Measurements from ENCODE around the gene LRIG3. TPM values are rescaled to one million over a fixed set of nuclear protein-coding genes. Genes with fewer than 3 reads are reported as not detected.

The LRIG3 gene, protein sequence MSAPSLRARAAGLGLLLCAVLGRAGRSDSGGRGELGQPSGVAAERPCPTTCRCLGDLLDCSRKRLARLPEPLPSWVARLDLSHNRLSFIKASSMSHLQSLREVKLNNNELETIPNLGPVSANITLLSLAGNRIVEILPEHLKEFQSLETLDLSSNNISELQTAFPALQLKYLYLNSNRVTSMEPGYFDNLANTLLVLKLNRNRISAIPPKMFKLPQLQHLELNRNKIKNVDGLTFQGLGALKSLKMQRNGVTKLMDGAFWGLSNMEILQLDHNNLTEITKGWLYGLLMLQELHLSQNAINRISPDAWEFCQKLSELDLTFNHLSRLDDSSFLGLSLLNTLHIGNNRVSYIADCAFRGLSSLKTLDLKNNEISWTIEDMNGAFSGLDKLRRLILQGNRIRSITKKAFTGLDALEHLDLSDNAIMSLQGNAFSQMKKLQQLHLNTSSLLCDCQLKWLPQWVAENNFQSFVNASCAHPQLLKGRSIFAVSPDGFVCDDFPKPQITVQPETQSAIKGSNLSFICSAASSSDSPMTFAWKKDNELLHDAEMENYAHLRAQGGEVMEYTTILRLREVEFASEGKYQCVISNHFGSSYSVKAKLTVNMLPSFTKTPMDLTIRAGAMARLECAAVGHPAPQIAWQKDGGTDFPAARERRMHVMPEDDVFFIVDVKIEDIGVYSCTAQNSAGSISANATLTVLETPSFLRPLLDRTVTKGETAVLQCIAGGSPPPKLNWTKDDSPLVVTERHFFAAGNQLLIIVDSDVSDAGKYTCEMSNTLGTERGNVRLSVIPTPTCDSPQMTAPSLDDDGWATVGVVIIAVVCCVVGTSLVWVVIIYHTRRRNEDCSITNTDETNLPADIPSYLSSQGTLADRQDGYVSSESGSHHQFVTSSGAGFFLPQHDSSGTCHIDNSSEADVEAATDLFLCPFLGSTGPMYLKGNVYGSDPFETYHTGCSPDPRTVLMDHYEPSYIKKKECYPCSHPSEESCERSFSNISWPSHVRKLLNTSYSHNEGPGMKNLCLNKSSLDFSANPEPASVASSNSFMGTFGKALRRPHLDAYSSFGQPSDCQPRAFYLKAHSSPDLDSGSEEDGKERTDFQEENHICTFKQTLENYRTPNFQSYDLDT
- total RNA-seq, result 65.7 and 118 TPM in 2 replicates
- 26.2 and 37.1 TPM in 2 replicates for polyA plus RNA-seq
- polyA plus RNA-seq (2012), result 14.0 and 18.7 TPM in 2 replicates
- 25.5 and 36.1 TPM in 2 replicates for polyA minus RNA-seq (ENCODE audit: low replicate concordance)

DNA sequence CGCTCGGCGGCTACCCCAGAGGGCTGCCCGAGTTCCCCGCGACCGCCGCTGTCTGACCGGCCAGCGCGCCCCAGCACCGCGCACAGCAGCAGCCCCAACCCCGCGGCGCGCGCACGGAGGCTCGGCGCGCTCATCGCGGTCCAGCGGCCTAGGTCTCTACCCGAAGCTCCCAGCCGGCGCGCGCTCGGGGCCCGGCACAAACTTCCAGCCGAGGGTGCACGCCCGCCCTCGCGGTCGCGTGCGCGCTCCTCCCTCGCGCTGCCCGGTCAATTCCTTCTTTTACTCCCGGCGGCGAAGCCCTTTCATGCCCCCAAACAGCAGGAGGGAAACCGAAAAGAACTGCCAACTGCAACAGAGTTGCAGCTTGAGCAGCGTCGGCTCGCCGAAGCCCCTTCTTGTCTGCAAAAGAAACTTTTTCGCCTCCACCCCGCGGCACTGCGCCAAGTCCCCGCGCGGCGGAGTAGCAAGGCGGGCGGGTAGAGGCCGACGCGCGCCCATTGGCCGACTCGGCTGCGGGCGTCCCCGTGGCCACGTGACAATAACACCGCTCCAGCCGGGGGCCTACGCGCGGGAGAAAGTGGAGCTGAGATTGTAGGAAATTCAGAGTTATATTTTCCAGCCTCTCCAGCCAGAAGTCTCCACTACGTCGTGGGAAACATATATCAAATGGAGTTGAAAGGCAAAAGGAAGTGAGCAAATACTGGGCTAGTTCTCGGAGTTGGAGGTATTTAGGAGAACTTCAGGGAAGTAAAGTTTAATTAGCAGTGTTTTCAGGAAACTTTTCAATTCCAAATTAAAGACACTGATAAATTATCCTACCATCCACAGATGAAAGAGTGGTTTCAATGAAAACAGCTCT lies at the start of gene LRIG3:
LRIG3 (minus strand) TSS at position 403 of the 859 bp plus-strand sequence; CDS start at position 134, 269 bp downstream.
- no peaks in the 10 kb centered on the region for H3K9me3 ChIP-seq (ENCODE audit: control insufficient read depth, insufficient read depth, low read depth, low read length)
- TF ChIP-seq, protein P1, sequence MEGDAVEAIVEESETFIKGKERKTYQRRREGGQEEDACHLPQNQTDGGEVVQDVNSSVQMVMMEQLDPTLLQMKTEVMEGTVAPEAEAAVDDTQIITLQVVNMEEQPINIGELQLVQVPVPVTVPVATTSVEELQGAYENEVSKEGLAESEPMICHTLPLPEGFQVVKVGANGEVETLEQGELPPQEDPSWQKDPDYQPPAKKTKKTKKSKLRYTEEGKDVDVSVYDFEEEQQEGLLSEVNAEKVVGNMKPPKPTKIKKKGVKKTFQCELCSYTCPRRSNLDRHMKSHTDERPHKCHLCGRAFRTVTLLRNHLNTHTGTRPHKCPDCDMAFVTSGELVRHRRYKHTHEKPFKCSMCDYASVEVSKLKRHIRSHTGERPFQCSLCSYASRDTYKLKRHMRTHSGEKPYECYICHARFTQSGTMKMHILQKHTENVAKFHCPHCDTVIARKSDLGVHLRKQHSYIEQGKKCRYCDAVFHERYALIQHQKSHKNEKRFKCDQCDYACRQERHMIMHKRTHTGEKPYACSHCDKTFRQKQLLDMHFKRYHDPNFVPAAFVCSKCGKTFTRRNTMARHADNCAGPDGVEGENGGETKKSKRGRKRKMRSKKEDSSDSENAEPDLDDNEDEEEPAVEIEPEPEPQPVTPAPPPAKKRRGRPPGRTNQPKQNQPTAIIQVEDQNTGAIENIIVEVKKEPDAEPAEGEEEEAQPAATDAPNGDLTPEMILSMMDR (conservative IDR thresholded peaks at IDR 0.05 in 1 of 2, IDR thresholded peaks at IDR 0.05 in 1 of 2; ENCODE audit: low read depth in 1 of 2, low read length in 2 of 2), result no peak
- no peak for TF ChIP-seq EZH2 (IDR thresholded peaks at IDR 0.05; ENCODE audit: low read length, missing control alignments)
- H4K20me1 ChIP-seq (ENCODE audit: control insufficient read depth, extremely low read depth, insufficient read depth, low read length), result no peaks in the 10 kb centered on the region
- peaks cover 45% of the 10 kb centered on the region for H3K79me2 ChIP-seq (ENCODE audit: control insufficient read depth, insufficient read depth, low read length)
- H3K9ac ChIP-seq (ENCODE audit: insufficient read depth, low read length), result peak within 1 kb of the TSS; percentile 57
- no peaks in the 10 kb centered on the region for H3K27me3 ChIP-seq (ENCODE audit: control insufficient read depth, insufficient read depth, low read length)
- no peaks in the 10 kb centered on the region for H3K4me1 ChIP-seq (ENCODE audit: control insufficient read depth, extremely low read depth, insufficient read depth, low read length)
- peak; percentile 93 for DNase-seq (ENCODE audit: low read depth in 2 of 2)
- peak within 1 kb of the TSS; percentile 75 to 99 (median 90) for H3K4me3 ChIP-seq (replicated peaks in 1 of 4; ENCODE audit: control extremely low read depth in 1 of 4, insufficient read depth in 1 of 4, low read depth in 3 of 4, low read length in 4 of 4)
- peak within 1 kb of the TSS; percentile 48 for H3K27ac ChIP-seq (ENCODE audit: insufficient read depth, low read length)
- peak within 1 kb of the TSS; percentile 73 for H2AFZ ChIP-seq (ENCODE audit: low read length)
- H3K4me2 ChIP-seq (ENCODE audit: extremely low read depth, insufficient read depth, low read length), result peak within 1 kb of the TSS; percentile 76
- no peaks in the 10 kb centered on the region for H3K36me3 ChIP-seq (ENCODE audit: control insufficient read depth, insufficient read depth, low read length)

DNA sequence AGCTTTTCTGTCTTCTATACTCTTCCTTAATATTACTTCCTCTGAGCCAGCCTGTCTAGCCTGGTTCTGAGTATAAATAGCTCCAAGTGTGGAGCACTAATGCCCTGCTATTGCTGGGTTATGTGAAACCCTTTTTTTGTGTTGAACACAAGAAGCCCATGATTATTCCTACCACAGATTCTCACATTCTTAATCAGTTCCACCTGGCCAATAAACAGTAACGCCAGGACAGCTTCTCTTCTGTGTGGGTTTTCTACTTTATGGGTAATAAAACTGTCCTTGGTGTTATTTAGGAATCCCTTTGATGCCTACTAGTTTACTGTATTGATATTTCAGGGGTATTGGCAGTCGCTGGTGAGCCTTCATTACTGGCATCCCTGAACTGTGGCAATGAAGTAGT lies 48.9 kb upstream of the LRIG3 start:
- no peak overlapping the region for H3K4me2 ChIP-seq (ENCODE audit: extremely low read depth, insufficient read depth, low read length)
- H3K4me1 ChIP-seq (ENCODE audit: control insufficient read depth, extremely low read depth, insufficient read depth, low read length), result no peaks in the 10 kb centered on the region
- H3K79me2 ChIP-seq (ENCODE audit: control insufficient read depth, insufficient read depth, low read length), result no peaks in the 10 kb centered on the region
- no peak overlapping the region for H3K27ac ChIP-seq (ENCODE audit: insufficient read depth, low read length)
- no peaks in the 10 kb centered on the region for H3K36me3 ChIP-seq (ENCODE audit: control insufficient read depth, insufficient read depth, low read length)
- H3K9me3 ChIP-seq (ENCODE audit: control insufficient read depth, insufficient read depth, low read depth, low read length), result no peaks in the 10 kb centered on the region
- H2AFZ ChIP-seq (ENCODE audit: low read length), result no peak overlapping the region
- no peak overlapping the region for H3K9ac ChIP-seq (ENCODE audit: insufficient read depth, low read length)
- no peaks in the 10 kb centered on the region for H4K20me1 ChIP-seq (ENCODE audit: control insufficient read depth, extremely low read depth, insufficient read depth, low read length)
- no peak for DNase-seq (ENCODE audit: low read depth in 2 of 2)
- no peaks in the 10 kb centered on the region for H3K27me3 ChIP-seq (ENCODE audit: control insufficient read depth, insufficient read depth, low read length)
- H3K4me3 ChIP-seq (replicated peaks in 1 of 4; ENCODE audit: control extremely low read depth in 1 of 4, insufficient read depth in 1 of 4, low read depth in 3 of 4, low read length in 4 of 4), result no peak overlapping the region
- TF ChIP-seq, protein P1 (conservative IDR thresholded peaks at IDR 0.05 in 1 of 2, IDR thresholded peaks at IDR 0.05 in 1 of 2; ENCODE audit: low read depth in 1 of 2, low read length in 2 of 2), result no peak
- no peak for TF ChIP-seq EZH2 (IDR thresholded peaks at IDR 0.05; ENCODE audit: low read length, missing control alignments)
